ENCODE data around the gene EGFL6. TPM values are rescaled to one million over a fixed set of nuclear protein-coding genes. Genes with fewer than 3 reads are reported as not detected.

EGFL6 gene
- total RNA-seq, 6 donors from 2014 or later = 2.1 to 9.9 (median 6.8) TPM

- DNase-seq = no peak
- no peak overlapping the region for H3K27ac ChIP-seq
- 64 to 83% methylated on average over 5 of the region's 5 CpGs for WGBS, 2 donors
- no peak for ATAC-seq (ENCODE audit: low FRiP score in 2 of 2)
- H3K36me3 ChIP-seq = no peaks in the 10 kb centered on the region
- no peaks in the 10 kb centered on the region for H3K27me3 ChIP-seq
- TF ChIP-seq POLR2AphosphoS5 (IDR thresholded peaks at IDR 0.05) (no peak), EP300 (IDR thresholded peaks at IDR 0.05) (no peak), CTCF (IDR thresholded peaks at IDR 0.05) (no peak), POLR2A (IDR thresholded peaks at IDR 0.05) (no peak)
- peaks cover 0 to 8% (median 2%) of the 10 kb centered on the region in 4 donors for H3K4me1 ChIP-seq
- H3K4me3 ChIP-seq = no peak overlapping the region
- H3K9me3 ChIP-seq = no peaks in the 10 kb centered on the region
Measured at GRCh38 chrX:13649838-13650237, 80.4 kb downstream of the EGFL6 start.

GRCh38 chrX:13650318-13650717, 80.9 kb downstream of the EGFL6 start:
- Histone ChIP-seq H3K9me3 (no peaks in the 10 kb centered on the region), H3K4me3 (no peak overlapping the region), H3K27ac (no peak overlapping the region), H3K27me3 (no peaks in the 10 kb centered on the region), H3K36me3 (no peaks in the 10 kb centered on the region), H3K4me1 (peaks cover 0 to 8% (median 2%) of the 10 kb centered on the region in 4 donors)
- ATAC-seq (ENCODE audit: low FRiP score in 2 of 2) (no peak), DNase-seq (no peak)
- WGBS, 2 donors = 79 to 100% methylated on average over 1 of the region's 1 CpG
- TF ChIP-seq POLR2A (IDR thresholded peaks at IDR 0.05) (no peak), EP300 (IDR thresholded peaks at IDR 0.05) (no peak)

GRCh38 chrX:13651150-13651549, 81.7 kb downstream of the EGFL6 start:
- no peak for DNase-seq
- Histone ChIP-seq H3K9me3 (no peaks in the 10 kb centered on the region), H3K36me3 (no peaks in the 10 kb centered on the region), H3K4me1 (peaks cover 0 to 8% (median 2%) of the 10 kb centered on the region in 4 donors), H3K27me3 (no peaks in the 10 kb centered on the region), H3K27ac (no peak overlapping the region), H3K4me3 (no peak overlapping the region)
- TF ChIP-seq POLR2AphosphoS5 (IDR thresholded peaks at IDR 0.05) (no peak), EP300 (IDR thresholded peaks at IDR 0.05) (no peak), CTCF (IDR thresholded peaks at IDR 0.05) (no peak), POLR2A (IDR thresholded peaks at IDR 0.05) (no peak)
- ATAC-seq (ENCODE audit: low FRiP score in 2 of 2) = no peak
- 50 to 74% methylated on average over 3 of the region's 3 CpGs for WGBS, 2 donors

GRCh38 chrX:13652287-13652793, 82.9 kb downstream of the EGFL6 start:
- H3K27ac ChIP-seq = peak overlapping the region; percentile 68 to 97 (median 94)
- DNase-seq = no peak
- 36 to 43% methylated on average over 6 to 7 of the region's 7 CpGs for WGBS, 2 donors
- no peaks in the 10 kb centered on the region for H3K36me3 ChIP-seq
- H3K4me1 ChIP-seq = peaks cover 0 to 8% (median 2%) of the 10 kb centered on the region in 4 donors
- TF ChIP-seq POLR2A (IDR thresholded peaks at IDR 0.05) = no peak
- TF ChIP-seq CTCF (IDR thresholded peaks at IDR 0.05) = no peak
- no peak for TF ChIP-seq EP300 (IDR thresholded peaks at IDR 0.05)
- TF ChIP-seq POLR2AphosphoS5 (IDR thresholded peaks at IDR 0.05) = no peak
- no peaks in the 10 kb centered on the region for H3K9me3 ChIP-seq
- H3K4me3 ChIP-seq = peak overlapping the region in 3 of 4 donors; percentile 60 to 61 (median 61)
- H3K27me3 ChIP-seq = no peaks in the 10 kb centered on the region
- ATAC-seq (ENCODE audit: low FRiP score in 2 of 2) = peak in 1 of 2 donors; percentile 5

GRCh38 chrX:13652850-13653693, 83.7 kb downstream of the EGFL6 start, which contains the start of gene TCEANC:
Gene TCEANC (plus strand): TSS chrX:13653141. CDS start chrX:13662509, 9,368 bp downstream.
- 0 to 6% methylated on average over 4 to 25 of the region's 54 CpGs for WGBS, 2 donors

More at GRCh38 chrX:13652850-13653693, 83.7 kb downstream of the EGFL6 start, which contains the start of gene TCEANC:
- Histone ChIP-seq H3K27ac (peak within 1 kb of the TSS; percentile 93 to 97 (median 94)), H3K4me1 (peaks cover 0 to 8% (median 2%) of the 10 kb centered on the region in 4 donors), H3K4me3 (peak within 1 kb of the TSS; percentile 21 to 61 (median 60)), H3K9me3 (no peaks in the 10 kb centered on the region), H3K27me3 (no peaks in the 10 kb centered on the region), H3K36me3 (no peaks in the 10 kb centered on the region)
- peak; percentile 79 to 87 for TF ChIP-seq POLR2AphosphoS5 (IDR thresholded peaks at IDR 0.05)
- peak in 1 of 6 experiments; percentile 13 for TF ChIP-seq CTCF (IDR thresholded peaks at IDR 0.05)
- TF ChIP-seq EP300 (IDR thresholded peaks at IDR 0.05) = no peak
- peak in 3 of 4 donors; percentile 71 to 86 (median 74) for TF ChIP-seq POLR2A (IDR thresholded peaks at IDR 0.05)
- peak; percentile 99 for ATAC-seq (ENCODE audit: low FRiP score in 2 of 2)
- DNase-seq = peak; percentile 97 to 98

Measured in upper lobe of left lung (tissue), 6 donors.